22Rv1 (cell line): ENCODE data around the gene FUT1.

Experiments used
- ZFX ChIP-seq: fragments of 450-650 bp; IDR thresholded peaks from 2 replicates; pipeline ENCODE4 v1.6.1; 2017; ENCODE audit warnings: antibody characterized with exemption, borderline replicate concordance
- TF ChIP-seq, protein P1 (sequence below): fragments of 450-650 bp; IDR thresholded peaks from 2 replicates; pipeline ENCODE4 v1.5.1; 2017; ENCODE audit warnings: mild to moderate bottlenecking

DNA sequence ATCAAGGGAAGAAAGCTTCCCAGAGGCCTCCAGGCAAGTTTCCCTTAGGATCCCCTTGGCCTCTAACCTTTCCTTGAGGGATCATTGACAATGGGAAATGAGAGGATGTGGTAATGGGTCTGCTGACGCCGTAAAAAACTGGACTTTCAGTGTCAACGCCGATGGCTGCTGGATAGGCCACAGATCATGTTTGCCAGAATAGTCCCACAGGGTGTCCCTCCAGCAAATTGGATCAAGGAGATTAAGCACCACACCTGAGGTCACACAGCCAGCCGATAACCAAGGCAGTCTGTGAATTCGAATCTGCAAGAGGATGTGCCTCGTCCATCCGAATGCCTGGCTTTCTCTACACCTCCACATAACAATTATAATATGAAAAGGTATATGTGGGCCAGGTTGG lies 40.8 kb upstream of the FUT1 start:
- TF ChIP-seq, protein P1, sequence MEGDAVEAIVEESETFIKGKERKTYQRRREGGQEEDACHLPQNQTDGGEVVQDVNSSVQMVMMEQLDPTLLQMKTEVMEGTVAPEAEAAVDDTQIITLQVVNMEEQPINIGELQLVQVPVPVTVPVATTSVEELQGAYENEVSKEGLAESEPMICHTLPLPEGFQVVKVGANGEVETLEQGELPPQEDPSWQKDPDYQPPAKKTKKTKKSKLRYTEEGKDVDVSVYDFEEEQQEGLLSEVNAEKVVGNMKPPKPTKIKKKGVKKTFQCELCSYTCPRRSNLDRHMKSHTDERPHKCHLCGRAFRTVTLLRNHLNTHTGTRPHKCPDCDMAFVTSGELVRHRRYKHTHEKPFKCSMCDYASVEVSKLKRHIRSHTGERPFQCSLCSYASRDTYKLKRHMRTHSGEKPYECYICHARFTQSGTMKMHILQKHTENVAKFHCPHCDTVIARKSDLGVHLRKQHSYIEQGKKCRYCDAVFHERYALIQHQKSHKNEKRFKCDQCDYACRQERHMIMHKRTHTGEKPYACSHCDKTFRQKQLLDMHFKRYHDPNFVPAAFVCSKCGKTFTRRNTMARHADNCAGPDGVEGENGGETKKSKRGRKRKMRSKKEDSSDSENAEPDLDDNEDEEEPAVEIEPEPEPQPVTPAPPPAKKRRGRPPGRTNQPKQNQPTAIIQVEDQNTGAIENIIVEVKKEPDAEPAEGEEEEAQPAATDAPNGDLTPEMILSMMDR, result no peak
- no peak for TF ChIP-seq ZFX
